GM21528 (cell line): ENCODE measurements around the gene FEM1B.

Source experiments
- ATAC-seq: cut with Tn5 transposase; IDR thresholded peaks from one replicate; pipeline ENCODE4 v1.9.1; 2021; ENCODE audit warnings: mild to moderate bottlenecking, moderate library complexity; ENCODE audit not compliant: unreplicated experiment, low FRiP score

Gene FEM1B

GRCh38 chr15:68340726-68341671, 63.5 kb downstream of the FEM1B start:
- no peak for ATAC-seq

DNA sequence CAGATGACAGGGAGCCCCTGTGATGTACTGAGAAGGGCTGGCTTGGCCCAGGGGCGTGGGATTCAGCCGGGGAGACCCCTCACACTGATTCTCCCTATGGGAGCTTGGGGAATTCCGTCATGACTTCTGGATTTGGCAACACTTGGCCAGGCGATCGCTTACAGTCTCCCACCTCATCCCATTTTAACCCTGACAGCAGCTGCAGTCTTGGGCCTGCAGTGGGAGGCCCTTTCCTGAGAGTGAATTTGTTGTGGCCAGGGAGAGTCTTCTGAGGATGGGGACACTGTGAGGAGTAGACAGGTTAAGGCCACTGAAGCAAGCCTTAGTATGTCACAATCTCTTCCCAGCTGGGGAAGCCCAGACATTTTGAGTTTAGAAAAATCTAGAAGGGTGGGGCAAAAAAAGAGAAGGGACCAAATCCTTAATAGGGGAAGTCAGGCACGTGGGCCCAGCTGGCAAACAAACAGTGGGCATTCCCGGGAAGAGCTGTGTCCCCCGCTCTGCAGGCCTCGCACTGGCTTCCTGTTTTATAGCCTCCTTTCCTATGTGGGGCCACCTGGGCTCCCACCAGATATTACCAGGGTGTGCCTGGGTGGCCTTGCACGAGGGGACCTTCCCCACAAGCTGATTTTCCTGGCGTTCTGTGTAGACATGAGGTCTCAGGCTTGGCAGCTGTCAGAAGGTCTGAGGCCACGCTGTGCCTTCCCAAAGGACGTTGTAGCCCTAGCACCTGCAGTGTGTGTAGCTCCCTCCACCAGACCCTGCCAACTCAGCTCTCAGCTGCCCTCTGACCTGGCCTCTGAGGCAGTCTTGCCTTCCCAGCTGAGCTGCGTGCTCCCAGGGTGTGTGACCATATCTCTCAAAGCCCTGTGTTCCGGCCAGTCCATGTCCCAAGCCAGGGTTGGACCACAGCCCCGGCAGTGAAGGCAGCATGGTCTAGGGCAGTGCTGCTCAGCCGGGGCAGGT, 64.5 kb downstream of the FEM1B start:
- ATAC-seq: no peak

- no peak for ATAC-seq
These were observed 66.2 kb downstream of the FEM1B start for GRCh38 chr15:68343579-68344225.

DNA sequence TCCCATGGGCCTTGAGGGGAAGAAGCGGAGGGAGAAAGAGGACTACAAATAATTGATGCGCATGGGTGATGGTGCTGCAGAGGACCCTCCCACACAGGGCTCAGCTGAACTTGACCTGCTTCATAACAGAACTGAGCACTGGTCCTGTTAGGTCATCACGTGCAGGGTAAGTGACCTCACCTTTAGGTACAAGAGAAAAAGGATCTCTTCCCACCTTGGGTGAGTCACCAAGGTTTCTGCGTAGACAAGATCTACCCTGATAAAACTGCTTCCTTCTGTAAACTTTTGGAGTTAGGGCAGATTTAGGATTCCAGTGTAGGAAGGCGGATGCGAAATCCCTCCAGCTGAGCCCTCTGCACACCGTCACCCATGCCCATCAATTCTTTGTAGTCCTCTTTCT, 67.1 kb downstream of the FEM1B start:
- ATAC-seq: no peak
